Activated naive CD8-positive, alpha-beta T cell (primary cell): ENCODE data around the gene IMPG2.

Experiments used
- H3K27ac Mint-ChIP-seq: one replicate; pipeline ENCODE4 v1.8.0; 2021; ENCODE audit warnings: mixed read lengths
- H3K27me3 Mint-ChIP-seq: one replicate; pipeline ENCODE4 v1.8.0; 2021; ENCODE audit warnings: mixed read lengths
- H3K36me3 Mint-ChIP-seq: one replicate; pipeline ENCODE4 v1.8.0; 2021; ENCODE audit warnings: mixed read lengths
- H3K4me1 Mint-ChIP-seq: one replicate; pipeline ENCODE4 v1.8.0; 2021; ENCODE audit warnings: low read depth, mixed read lengths
- H3K4me3 Mint-ChIP-seq: one replicate; pipeline ENCODE4 v1.8.0; 2021; ENCODE audit warnings: mild to moderate bottlenecking, mixed read lengths
- H3K9me3 Mint-ChIP-seq: one replicate; pipeline ENCODE4 v1.8.0; 2021; ENCODE audit warnings: low read depth, mixed read lengths

The IMPG2 gene

GRCh38 chr3:101292027-101292426 lies 28.3 kb downstream of the IMPG2 start:
- H3K27ac Mint-ChIP-seq = no peak overlapping the region
- peaks cover 10% of the 10 kb centered on the region for H3K9me3 Mint-ChIP-seq
- H3K4me3 Mint-ChIP-seq = no peak overlapping the region
- H3K27me3 Mint-ChIP-seq = no peaks in the 10 kb centered on the region
- peaks cover 3% of the 10 kb centered on the region for H3K36me3 Mint-ChIP-seq
- H3K4me1 Mint-ChIP-seq = no peaks in the 10 kb centered on the region

- peaks cover 3% of the 10 kb centered on the region for H3K36me3 Mint-ChIP-seq
- no peak overlapping the region for H3K27ac Mint-ChIP-seq
- H3K27me3 Mint-ChIP-seq = no peaks in the 10 kb centered on the region
- H3K4me1 Mint-ChIP-seq = no peaks in the 10 kb centered on the region
- H3K9me3 Mint-ChIP-seq = peaks cover 3% of the 10 kb centered on the region
- no peak overlapping the region for H3K4me3 Mint-ChIP-seq
These were observed 32.1 kb downstream of the IMPG2 start for GRCh38 chr3:101288294-101288693.

DNA sequence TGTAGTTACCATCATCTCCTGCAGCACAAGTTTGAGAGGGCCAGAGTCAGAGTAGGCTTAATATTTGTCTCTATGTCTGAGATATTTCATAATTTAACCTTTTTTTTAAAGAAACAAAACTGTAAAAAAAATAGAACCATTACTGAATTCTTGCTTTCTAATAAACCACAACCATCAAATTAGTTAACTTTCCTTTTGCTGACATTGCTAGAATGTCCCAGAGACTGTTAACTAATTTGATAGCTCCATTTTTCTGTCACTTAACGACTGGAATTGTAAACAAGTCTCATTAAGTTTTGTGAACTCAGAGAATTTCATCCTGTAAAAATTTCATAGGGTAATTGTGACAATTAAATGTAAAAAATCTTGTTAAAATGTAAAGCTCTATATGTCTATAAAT lies 35.6 kb downstream of the IMPG2 start:
- Mint-ChIP-seq H3K4me3 (no peak overlapping the region), H3K36me3 (peaks cover 2% of the 10 kb centered on the region), H3K27ac (no peak overlapping the region), H3K9me3 (peaks cover 3% of the 10 kb centered on the region), H3K27me3 (no peaks in the 10 kb centered on the region), H3K4me1 (no peaks in the 10 kb centered on the region)

GRCh38 chr3:101281521-101282030 lies 38.8 kb downstream of the IMPG2 start:
- no peak overlapping the region for H3K27ac Mint-ChIP-seq
- H3K4me3 Mint-ChIP-seq = no peak overlapping the region
- no peaks in the 10 kb centered on the region for H3K27me3 Mint-ChIP-seq
- no peaks in the 10 kb centered on the region for H3K36me3 Mint-ChIP-seq
- H3K4me1 Mint-ChIP-seq = no peaks in the 10 kb centered on the region
- H3K9me3 Mint-ChIP-seq = no peaks in the 10 kb centered on the region

DNA sequence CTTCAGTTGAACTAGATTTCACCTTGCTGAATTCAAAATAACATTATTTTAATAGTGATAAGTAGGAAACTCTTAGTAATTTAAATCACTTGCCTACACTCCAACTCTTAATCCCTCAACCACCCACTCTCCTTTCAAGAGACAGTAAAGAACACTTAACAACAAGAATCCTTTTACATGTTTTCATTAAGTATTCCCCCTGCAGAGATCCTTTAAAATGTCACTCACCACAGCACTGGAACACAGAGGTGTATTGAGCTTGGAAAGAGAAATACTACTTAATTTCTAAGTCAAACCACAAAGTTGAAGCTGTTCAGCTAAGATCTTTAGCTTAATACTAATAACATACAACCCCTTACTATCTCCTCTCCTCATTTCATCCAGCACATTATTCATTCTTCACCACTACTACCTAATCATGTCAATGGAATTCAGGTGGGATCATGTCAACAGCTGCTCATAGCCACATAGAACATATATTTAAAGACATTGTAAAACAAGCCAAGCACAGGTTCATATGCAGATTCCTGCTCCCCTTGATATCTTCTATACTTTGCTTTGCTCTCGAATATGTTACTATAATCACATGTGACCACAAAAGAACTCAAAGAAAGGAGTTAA lies 40.5 kb downstream of the IMPG2 start:
- H3K9me3 Mint-ChIP-seq = no peaks in the 10 kb centered on the region

GRCh38 chr3:101279162-101279561 lies 41.2 kb downstream of the IMPG2 start:
- Mint-ChIP-seq H3K27ac (no peak overlapping the region), H3K27me3 (no peaks in the 10 kb centered on the region), H3K9me3 (no peaks in the 10 kb centered on the region), H3K36me3 (peaks cover 7% of the 10 kb centered on the region), H3K4me1 (no peaks in the 10 kb centered on the region), H3K4me3 (no peak overlapping the region)

More for the DNA sequence above, 40.5 kb downstream of the IMPG2 start:
- Mint-ChIP-seq H3K4me3 (no peak overlapping the region), H3K27ac (no peak overlapping the region), H3K36me3 (peaks cover 7% of the 10 kb centered on the region), H3K4me1 (no peaks in the 10 kb centered on the region), H3K27me3 (no peaks in the 10 kb centered on the region)

GRCh38 chr3:101278727-101279126 lies 41.6 kb downstream of the IMPG2 start:
- Mint-ChIP-seq H3K9me3 (no peaks in the 10 kb centered on the region), H3K4me1 (no peaks in the 10 kb centered on the region), H3K27ac (no peak overlapping the region), H3K27me3 (no peaks in the 10 kb centered on the region), H3K4me3 (no peak overlapping the region), H3K36me3 (peaks cover 7% of the 10 kb centered on the region)

DNA sequence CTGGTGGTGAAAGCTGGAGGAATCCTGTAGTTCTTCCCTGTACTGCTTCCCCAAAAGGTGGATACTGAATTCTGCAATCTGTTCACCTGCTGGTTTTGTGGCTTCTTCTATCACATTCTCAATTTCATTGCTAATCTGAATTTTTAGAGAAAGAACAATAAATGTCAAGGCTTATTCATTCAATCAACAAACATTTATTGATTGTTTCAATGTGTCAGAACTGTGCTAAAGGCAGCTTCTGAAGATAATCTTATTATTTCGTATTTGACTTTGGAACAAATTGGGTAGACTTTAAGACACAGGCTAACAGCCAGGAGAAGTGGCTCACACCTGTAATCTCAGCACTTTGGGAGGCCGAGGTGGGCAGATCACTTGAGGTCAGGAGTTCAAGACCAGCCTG lies 46.8 kb downstream of the IMPG2 start:
- no peaks in the 10 kb centered on the region for H3K27me3 Mint-ChIP-seq
- peaks cover 17% of the 10 kb centered on the region for H3K36me3 Mint-ChIP-seq
- no peaks in the 10 kb centered on the region for H3K4me1 Mint-ChIP-seq
- H3K9me3 Mint-ChIP-seq = no peaks in the 10 kb centered on the region
- H3K27ac Mint-ChIP-seq = no peak overlapping the region
- no peak overlapping the region for H3K4me3 Mint-ChIP-seq

DNA sequence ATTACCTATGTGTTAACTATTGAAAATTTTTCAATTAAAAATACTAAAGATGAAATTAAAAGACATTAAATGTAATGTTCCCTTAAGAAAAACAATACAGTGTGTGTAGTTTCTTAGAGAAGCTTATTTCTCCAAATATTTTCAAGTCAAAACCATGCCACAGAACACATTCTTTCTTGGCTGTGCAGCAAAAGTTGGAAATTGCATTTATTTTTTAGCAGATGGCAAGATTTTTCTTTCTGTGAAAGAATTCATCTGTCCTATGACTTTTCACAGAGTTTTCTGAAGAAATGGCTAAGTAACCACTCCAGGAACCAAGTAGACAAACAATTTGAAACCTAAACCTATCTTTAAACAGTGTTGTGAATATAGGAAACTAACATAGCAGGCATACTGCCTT lies 47.2 kb downstream of the IMPG2 start:
- Mint-ChIP-seq H3K4me3 (no peak overlapping the region), H3K9me3 (no peaks in the 10 kb centered on the region), H3K27me3 (no peaks in the 10 kb centered on the region), H3K4me1 (no peaks in the 10 kb centered on the region), H3K36me3 (peaks cover 17% of the 10 kb centered on the region), H3K27ac (no peak overlapping the region)

DNA sequence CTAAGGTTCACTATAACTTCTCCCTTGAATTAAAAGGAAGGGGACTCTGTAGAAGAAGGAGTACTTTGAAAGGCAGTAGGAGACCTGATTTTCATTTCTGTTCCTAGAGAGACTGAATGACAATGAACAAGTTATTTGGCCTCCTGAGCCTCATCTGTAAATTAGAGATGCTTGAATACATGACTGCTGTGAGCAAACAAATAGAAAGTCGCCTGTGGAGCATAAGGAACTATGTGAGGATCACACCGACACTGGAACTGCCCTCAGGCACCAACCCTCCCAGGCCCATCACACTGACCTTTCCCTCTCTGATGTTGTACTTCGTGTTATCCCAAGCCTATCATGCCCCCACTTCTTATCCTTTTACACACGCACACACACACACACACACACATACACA lies 48.6 kb downstream of the IMPG2 start:
- H3K4me1 Mint-ChIP-seq = no peaks in the 10 kb centered on the region
- H3K9me3 Mint-ChIP-seq = no peaks in the 10 kb centered on the region
- H3K4me3 Mint-ChIP-seq = no peak overlapping the region
- no peak overlapping the region for H3K27ac Mint-ChIP-seq
- H3K27me3 Mint-ChIP-seq = no peaks in the 10 kb centered on the region
- peaks cover 17% of the 10 kb centered on the region for H3K36me3 Mint-ChIP-seq

- Mint-ChIP-seq H3K27ac (no peak overlapping the region), H3K4me1 (no peaks in the 10 kb centered on the region)
These were observed 50.2 kb downstream of the IMPG2 start for GRCh38 chr3:101270149-101270548.

GRCh38 chr3:101268971-101269671 lies 51.3 kb downstream of the IMPG2 start:
- peaks cover 12% of the 10 kb centered on the region for H3K36me3 Mint-ChIP-seq

More at GRCh38 chr3:101270149-101270548, 50.2 kb downstream of the IMPG2 start:
- no peaks in the 10 kb centered on the region for H3K9me3 Mint-ChIP-seq
- H3K4me3 Mint-ChIP-seq = no peak overlapping the region
- peaks cover 14% of the 10 kb centered on the region for H3K36me3 Mint-ChIP-seq
- no peaks in the 10 kb centered on the region for H3K27me3 Mint-ChIP-seq

DNA sequence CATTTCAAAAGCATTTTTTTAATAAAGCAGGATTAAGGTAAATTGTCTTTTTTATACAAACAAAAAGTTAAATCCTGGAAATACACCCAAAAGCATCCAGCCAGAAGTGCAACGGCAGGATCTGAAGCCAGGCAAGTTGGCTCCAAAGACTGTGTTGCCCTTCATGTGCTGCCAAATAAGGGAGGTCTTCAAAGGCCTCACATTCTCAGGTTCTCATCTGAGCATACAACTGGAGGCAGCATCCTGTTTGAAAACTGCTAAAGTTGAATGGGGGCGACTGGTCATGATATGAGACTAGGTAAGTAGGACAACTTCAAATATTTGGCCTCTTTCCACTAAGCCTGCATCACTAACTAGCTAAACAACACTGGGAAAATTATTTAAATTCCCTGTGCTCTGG lies 52.2 kb downstream of the IMPG2 start:
- no peak overlapping the region for H3K4me3 Mint-ChIP-seq

More at GRCh38 chr3:101268971-101269671, 51.3 kb downstream of the IMPG2 start:
- no peaks in the 10 kb centered on the region for H3K9me3 Mint-ChIP-seq
- H3K4me3 Mint-ChIP-seq = no peak overlapping the region
- no peak overlapping the region for H3K27ac Mint-ChIP-seq
- no peaks in the 10 kb centered on the region for H3K27me3 Mint-ChIP-seq
- no peaks in the 10 kb centered on the region for H3K4me1 Mint-ChIP-seq

DNA sequence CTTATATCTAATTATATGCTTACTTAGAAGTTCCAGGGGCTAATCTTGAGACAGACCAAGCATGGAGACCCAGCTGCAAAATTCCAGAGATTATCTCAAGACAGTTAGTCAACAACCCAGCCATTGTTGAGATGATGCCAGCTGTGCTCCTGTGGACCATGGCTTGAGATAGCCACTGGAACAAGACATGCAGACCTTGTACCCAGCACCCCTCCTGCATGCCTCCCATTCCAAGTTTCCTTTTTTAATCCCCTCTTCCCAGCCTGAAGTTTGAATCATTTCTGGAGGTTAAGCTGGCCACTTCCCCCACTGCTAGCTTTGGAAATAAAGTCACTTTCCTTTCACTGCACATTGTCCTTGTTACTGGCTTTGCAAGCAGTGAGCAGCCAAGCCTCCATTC lies 53.8 kb downstream of the IMPG2 start:
- Mint-ChIP-seq H3K27ac (no peak overlapping the region), H3K4me1 (no peaks in the 10 kb centered on the region), H3K4me3 (no peak overlapping the region), H3K27me3 (no peaks in the 10 kb centered on the region), H3K9me3 (no peaks in the 10 kb centered on the region), H3K36me3 (peaks cover 7% of the 10 kb centered on the region)

More for the DNA sequence above, 52.2 kb downstream of the IMPG2 start:
- peaks cover 15% of the 10 kb centered on the region for H3K36me3 Mint-ChIP-seq
- H3K27me3 Mint-ChIP-seq = no peaks in the 10 kb centered on the region
- H3K9me3 Mint-ChIP-seq = no peaks in the 10 kb centered on the region
- H3K4me1 Mint-ChIP-seq = no peaks in the 10 kb centered on the region
- no peak overlapping the region for H3K27ac Mint-ChIP-seq

GRCh38 chr3:101266071-101266470 lies 54.3 kb downstream of the IMPG2 start:
- H3K27me3 Mint-ChIP-seq = no peaks in the 10 kb centered on the region
- H3K9me3 Mint-ChIP-seq = no peaks in the 10 kb centered on the region
- no peak overlapping the region for H3K4me3 Mint-ChIP-seq
- H3K4me1 Mint-ChIP-seq = no peaks in the 10 kb centered on the region
- H3K27ac Mint-ChIP-seq = no peak overlapping the region
- H3K36me3 Mint-ChIP-seq = peaks cover 5% of the 10 kb centered on the region
